Gastroesophageal sphincter (tissue), 3 donors: ENCODE measurements around the gene FAM120A.

Experiments
- CTCF ChIP-seq, 4 experiments: fragments of 200-600 bp in 2 of 4; fragments of 450-650 bp in 2 of 4; sonication (generic) in 1 of 4; IDR thresholded peaks; one replicate each; pipeline ENCODE4 v1.5.1; 2017 to 2019; ENCODE audit warnings: antibody characterized with exemption in 4 of 4, mild to moderate bottlenecking in 2 of 4, moderate library complexity in 2 of 4
- EP300 ChIP-seq: sonication (generic); formaldehyde crosslinking; IDR thresholded peaks from one replicate; pipeline ENCODE4 v1.6.1; 2017; ENCODE audit warnings: antibody characterized with exemption, mild to moderate bottlenecking
- POLR2A ChIP-seq, 2 donors: fragments of 450-650 bp; IDR thresholded peaks; one replicate each; pipeline ENCODE4 v1.6.1; 2017; ENCODE audit warnings: antibody characterized with exemption in 2 of 2, mild to moderate bottlenecking in 2 of 2, moderate library complexity in 1 of 2
- POLR2AphosphoS5 ChIP-seq: sonication (generic); formaldehyde crosslinking; IDR thresholded peaks from one replicate; pipeline ENCODE4 v1.6.1; 2017; ENCODE audit warnings: antibody characterized with exemption

- no peak for TF ChIP-seq POLR2A (IDR thresholded peaks at IDR 0.05)
- TF ChIP-seq POLR2AphosphoS5: no peak
- no peak for TF ChIP-seq CTCF (IDR thresholded peaks at IDR 0.05)
- TF ChIP-seq EP300: no peak
These were observed 110.7 kb downstream of the FAM120A start for GRCh38 chr9:93562157-93562556.
